SU-DHL-6 (cell line): ENCODE results near the gene CGB7.

Experiments used
- CTCF ChIP-seq: fragments of 200-600 bp; sonication (generic); IDR thresholded peaks from one replicate; pipeline ENCODE4 v1.5.1; 2017; ENCODE audit warnings: antibody characterized with exemption, mild to moderate bottlenecking, low read length, moderate library complexity; ENCODE audit not compliant: insufficient read depth, poor library complexity, severe bottlenecking
- EZH2phosphoT487 ChIP-seq: fragments of 200-600 bp; sonication (generic), shearing (Covaris generic); conservative IDR thresholded peaks from 2 replicates; pipeline ENCODE4 v1.6.1; 2018; ENCODE audit warnings: mild to moderate bottlenecking, antibody characterized with exemption, low read length, moderate library complexity, mixed read lengths

- TF ChIP-seq CTCF (no peak), EZH2phosphoT487 (no peak)
Measured at GRCh38 chr19:49010453-49010852, 47.1 kb downstream of the CGB7 start.
